HG02610 (cell line): ENCODE results near the gene SMG7.
"Not testable (repeated sequence)": the region's sequence is repeated elsewhere in the genome, so short reads cannot be mapped to it uniquely, and the experiment has no call there.

Experiments
- ATAC-seq: cut with Tn5 transposase; IDR thresholded peaks from one replicate; pipeline ENCODE4 v1.9.1; 2021; ENCODE audit warnings: mild to moderate bottlenecking, moderate library complexity; ENCODE audit not compliant: unreplicated experiment

Gene SMG7

DNA sequence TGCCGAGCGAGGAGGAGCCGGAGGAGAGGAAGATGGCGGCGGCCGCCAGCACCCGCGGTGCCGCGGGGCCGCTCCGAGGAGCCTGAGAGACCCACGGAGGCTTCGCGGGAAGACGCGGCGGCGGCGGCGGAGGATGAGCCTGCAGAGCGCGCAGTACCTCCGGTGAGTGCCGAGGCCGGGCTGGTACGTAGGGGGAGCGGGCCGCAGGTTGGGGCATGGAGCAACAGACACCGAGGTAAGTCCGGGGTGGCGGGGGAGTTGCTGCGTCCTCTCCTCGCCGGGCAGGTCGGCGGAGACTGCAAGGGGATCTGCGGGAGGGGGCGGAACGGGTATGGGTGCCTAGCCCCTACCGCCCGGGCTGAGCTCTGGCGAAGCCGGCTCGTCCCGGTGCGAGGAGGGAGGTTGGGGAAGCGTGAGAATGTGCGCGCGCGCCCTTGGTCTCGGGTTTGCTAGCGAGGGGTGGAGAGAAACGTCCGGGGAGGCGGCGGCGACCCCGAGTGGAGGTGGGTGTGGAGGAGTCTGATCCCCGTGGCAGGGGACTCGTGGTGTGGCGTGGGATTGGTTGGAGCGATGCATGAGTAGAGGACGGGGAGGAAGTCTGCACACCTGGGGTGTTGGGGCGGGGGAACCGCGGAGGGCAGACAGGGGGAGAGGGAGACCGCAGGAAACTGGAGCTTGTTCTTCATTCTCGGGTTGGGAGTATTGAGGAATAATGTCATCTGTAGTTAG is at the start of gene SMG7:
SMG7 (plus strand) TSS at position 12 of the 729 bp plus-strand sequence; CDS start at position 134, 122 bp downstream.
- no peak for ATAC-seq

DNA sequence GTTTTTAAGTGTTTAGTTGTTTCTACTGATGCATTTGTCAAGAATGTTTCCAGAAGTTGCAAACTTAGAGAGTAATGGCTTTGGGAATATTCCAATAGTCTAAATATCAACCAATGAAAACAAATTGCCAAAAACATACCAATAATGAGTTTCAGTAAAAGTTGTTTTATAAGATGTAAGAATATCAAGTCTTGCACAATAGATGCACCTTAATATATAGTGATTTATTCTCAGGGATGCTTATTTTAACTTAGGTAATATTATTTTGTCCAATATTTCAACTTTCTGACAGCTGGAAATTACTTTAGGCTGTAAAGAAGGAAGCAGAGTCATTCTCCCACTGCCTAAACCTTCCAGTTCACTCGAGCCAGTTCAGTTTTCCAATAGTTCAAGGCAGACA is 48.8 kb upstream of the SMG7 start:
- ATAC-seq = no peak

GRCh38 chr1:183424691-183425090 is 47.6 kb upstream of the SMG7 start:
- no peak for ATAC-seq

DNA sequence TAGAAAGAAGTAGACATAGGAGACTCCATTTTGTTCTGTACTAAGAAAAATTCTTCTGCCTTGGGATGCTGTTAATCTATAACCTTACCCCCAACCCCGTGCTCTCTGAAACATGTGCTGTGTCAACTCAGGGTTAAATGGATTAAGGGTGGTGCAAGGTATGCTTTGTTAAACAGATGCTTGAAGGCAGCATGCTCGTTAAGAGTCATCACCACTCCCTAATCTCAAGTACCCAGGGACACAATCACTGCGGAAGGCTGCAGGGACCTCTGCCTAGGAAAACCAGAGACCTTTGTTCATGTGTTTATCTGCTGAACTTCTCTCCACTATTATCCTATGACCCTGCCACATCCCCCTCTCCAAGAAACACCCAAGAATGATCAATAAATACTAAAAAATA is 44.7 kb upstream of the SMG7 start:
- ATAC-seq = not testable (repeated sequence)

DNA sequence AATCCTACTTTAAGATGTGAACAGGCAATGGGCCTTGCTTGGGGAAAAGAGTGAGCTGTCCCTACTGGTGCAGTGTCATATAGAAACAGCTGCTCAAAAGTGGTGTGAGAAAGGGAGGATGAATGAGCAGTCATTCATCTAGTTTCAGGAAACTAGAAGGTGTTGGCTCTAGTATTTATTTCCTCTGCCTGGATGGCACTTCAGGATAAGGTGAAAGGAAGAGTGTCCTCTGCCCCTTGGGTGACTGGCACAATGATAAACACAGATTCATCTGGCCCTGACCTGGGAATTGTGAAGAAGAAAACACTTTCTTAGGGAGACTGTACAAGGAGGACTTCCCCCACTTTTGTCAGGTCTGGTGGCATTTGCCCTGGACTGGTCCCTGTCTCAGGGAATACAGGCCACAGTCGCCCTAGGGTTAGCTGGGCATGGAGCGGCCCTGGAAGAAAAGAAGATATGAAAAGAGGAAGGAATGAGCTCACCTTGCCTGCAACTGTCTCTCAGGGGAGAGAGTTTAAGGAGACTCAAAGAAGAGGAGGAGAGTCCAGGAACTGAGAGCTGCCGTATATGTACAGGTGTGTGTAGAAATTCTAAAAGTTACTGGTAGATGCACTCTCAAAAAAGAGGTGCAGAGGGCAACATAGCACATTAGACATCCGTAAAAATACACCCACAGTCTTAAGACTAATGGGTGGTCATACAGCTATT is 40.3 kb upstream of the SMG7 start:
- ATAC-seq = no peak

- ATAC-seq = no peak
Observed at GRCh38 chr1:183432548-183432875, 39.8 kb upstream of the SMG7 start.

GRCh38 chr1:183433703-183434102 is 38.6 kb upstream of the SMG7 start:
- no peak for ATAC-seq

DNA sequence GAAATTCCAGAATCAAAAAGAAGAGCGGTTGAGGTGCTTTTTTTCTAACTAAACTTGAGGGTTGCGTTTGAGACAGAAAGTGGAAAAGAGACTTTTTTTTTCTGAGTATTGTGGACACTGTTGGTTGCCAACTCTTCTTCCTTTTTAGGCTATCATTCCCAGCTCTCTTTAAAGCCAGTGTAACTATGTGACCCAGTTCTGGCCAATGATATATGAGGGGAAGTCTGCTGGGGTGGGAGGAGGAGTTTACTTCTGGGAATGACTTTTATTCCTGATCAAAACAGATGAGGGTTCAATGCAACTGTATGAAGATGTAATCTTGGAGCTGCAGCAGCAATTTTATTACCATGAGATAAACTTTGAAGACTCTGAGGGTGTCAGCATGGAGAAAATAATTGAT is 36.8 kb upstream of the SMG7 start:
- no peak for ATAC-seq

DNA sequence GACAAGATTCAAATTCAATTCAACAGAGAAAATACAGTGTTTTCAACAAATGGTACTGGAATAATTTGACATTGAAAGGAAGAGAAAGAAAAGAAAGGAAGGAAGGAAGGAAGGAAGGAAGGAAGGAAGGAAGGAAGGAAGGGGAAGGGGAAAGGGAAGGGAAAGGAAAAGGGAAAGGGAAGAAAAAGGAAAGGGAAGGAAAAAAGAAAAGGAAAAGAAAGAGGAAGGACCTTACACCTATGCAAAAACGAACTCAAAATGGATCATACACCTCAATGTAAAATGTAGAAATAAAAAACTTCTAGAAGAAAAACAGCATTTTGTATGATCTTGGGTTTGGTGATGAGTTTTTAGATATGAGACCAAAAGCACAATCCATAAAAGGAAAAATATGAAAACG is 34.2 kb upstream of the SMG7 start:
- ATAC-seq = no peak

DNA sequence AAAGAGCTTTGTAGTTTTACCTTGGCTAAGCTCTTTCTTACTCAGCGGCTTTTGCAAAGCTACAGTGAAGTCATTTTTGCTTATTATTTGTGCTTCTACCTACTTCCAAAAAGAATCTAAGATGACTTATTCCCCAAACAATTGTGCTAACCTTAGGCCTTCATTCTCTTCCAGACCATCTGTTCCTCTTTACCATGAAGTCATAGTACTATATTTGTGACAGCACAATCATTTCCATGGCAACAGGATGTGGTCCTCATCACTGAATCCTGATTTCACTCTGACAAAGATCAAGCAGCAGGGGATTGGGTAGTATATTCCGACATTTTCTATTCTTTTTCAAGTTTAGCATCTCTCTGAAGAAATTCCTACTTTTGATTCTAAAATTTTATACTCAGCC is 29.3 kb upstream of the SMG7 start:
- ATAC-seq = no peak

DNA sequence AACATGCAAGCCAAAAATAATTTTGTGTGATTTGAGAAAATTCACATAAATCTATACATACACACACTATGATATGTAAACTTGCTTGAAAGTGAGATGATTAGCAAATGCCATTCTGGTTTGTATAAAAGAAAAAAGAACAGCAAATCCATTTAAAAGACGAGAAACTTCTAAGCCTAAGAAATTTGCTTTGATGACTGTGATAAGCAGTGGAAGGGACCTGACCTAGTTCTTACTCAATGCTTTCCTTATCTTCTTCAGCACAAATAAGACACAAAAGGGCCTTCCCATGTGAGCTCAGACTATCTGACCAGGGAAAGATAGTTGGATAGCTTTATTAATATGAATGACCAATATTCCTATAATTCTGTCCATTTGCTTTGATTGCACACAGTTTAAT is 28.8 kb upstream of the SMG7 start:
- ATAC-seq = no peak

- ATAC-seq = no peak
Observed at GRCh38 chr1:183444243-183444642, 28.1 kb upstream of the SMG7 start.

GRCh38 chr1:183449223-183449770 is 23.0 kb upstream of the SMG7 start:
- ATAC-seq = no peak

- no peak for ATAC-seq
Observed at GRCh38 chr1:183450093-183450492, 22.2 kb upstream of the SMG7 start.

GRCh38 chr1:183454377-183454776 is 17.9 kb upstream of the SMG7 start:
- no peak for ATAC-seq

- no peak for ATAC-seq
Observed at GRCh38 chr1:183456826-183457225, 15.5 kb upstream of the SMG7 start.

DNA sequence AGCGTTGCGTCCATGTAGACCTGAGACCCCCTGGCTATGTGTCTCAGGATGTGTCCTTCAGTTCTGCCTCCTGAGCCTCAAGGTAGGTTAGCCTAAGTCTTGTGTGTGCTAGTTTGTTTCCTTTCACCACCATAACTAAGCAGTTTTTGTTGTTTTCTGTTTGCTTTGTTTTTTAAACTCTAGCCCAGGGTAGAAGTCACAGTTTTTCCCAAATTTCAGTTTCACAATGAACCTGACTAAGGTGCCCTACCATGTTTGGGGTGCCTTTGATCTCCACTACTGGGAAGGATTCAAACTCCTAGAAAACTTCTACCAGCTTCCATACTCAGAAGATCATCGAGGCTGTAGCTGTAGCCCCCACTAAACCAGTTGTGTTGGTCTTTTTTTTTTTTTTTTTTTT is 14.8 kb upstream of the SMG7 start:
- ATAC-seq = no peak

GRCh38 chr1:183460596-183460995 is 11.7 kb upstream of the SMG7 start:
- no peak for ATAC-seq

DNA sequence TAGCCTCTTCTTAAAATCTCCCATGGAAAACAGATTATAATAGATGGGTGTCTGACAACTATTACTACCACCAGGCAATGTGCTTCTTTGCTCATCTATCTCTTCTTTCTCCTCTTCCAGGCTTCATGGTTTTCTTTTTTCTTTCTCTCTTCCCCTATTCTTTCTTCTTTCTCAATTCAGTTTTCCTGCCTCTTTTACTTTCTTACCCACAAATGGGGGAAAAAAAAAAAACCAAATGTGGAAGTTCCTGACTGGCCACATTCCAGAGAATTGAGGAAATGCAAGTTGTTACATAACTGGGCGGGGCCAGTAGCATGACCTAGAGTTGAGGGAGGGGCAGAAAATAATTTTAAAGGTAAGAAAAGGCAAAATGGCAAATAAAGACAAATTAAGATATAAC is 10.9 kb upstream of the SMG7 start:
- ATAC-seq = no peak

DNA sequence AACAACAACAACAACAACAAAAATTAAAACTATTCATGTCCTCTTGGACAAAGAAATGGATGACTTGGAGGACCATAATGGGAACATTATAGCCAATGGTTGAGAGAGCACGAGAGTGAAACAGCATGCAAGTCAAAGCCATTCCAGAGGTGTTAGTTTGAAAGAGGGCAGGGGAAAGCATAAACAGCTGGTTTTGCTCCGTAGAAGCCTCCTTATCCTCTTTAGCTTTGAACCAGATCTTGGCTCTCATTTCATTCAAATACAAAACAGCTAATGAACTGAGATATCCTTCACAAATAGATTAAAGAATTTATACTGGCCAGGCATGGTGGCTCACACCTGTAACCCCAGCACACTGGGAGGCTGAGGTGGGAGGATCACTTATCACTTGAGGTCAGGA is 8.7 kb upstream of the SMG7 start:
- ATAC-seq = no peak

DNA sequence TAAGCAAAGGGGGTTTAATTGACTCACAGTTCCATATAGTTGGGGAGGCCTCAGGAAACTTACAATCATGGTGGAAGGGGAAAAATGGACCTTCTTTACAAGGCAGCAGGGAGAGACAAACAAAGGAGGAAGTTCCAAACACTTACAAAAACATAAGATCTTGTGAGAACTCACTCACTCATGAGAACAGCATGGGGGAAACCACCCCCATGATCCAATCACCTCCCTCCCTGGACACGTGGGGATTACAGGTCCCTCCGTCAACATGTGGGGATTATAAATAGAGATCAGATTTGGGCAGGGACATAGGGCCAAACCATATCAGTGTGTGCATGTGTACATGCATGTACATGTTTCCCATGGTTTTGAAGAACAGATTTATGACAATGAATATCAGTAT is 5.5 kb upstream of the SMG7 start:
- no peak for ATAC-seq

- ATAC-seq = no peak
Observed at GRCh38 chr1:183467687-183468086, 4.6 kb upstream of the SMG7 start.
